Panc1 (cell line): Measurements from ENCODE around the gene LINC01488. TPM values are rescaled to one million over a fixed set of nuclear protein-coding genes. Genes with fewer than 3 reads are reported as not detected.

Experiments
- ATAC-seq: fragments of 200-7000 bp; cut with Tn5 transposase; 2 replicates; pipeline ENCODE4 v1.9.1; 2020; ENCODE audit warnings: mild to moderate bottlenecking, moderate library complexity
- BruUV-seq: library from RNA; stranded (reverse); fragments of 400-500 nt; replicated peaks from 2 replicates; lab custom pipeline; 2021; lab: Mats Ljungman, UMichigan
- CTCF ChIA-PET: fragments of 300-600 bp; sonication (Branson Sonifier 250); formaldehyde crosslinking; loops from one replicate; lab custom pipeline; 2022; ENCODE audit warnings: antibody characterized with exemption; lab: Charles Lee
- POLR2A ChIA-PET: fragments of 300-600 bp; sonication (Branson Sonifier 250); formaldehyde crosslinking; loops from one replicate; lab custom pipeline; 2022; ENCODE audit warnings: antibody characterized with exemption; lab: Charles Lee
- DNase-seq: peaks from one replicate; pipeline ENCODE4 v3.0.0-alpha.2; 2010; ENCODE audit warnings: low read depth, low spot score
- H3K27ac ChIP-seq: 2 replicates; pipeline ENCODE4 v1.5.1; 2011; ENCODE audit warnings: mild to moderate bottlenecking, low read length, inconsistent platforms
- H3K27me3 ChIP-seq: fragments of 200-500 bp; sonication (Bioruptor generic); 2 replicates; pipeline ENCODE4 v1.6.0; 2014; ENCODE audit warnings: low read length, inconsistent platforms; ENCODE audit not compliant: control insufficient read depth, insufficient read depth
- H3K36me3 ChIP-seq: fragments of 200-500 bp; sonication (Bioruptor generic); 2 replicates; pipeline ENCODE4 v1.5.1; 2014; ENCODE audit warnings: inconsistent platforms, mild to moderate bottlenecking, low read length, moderate library complexity; ENCODE audit not compliant: control insufficient read depth, insufficient read depth
- H3K4me1 ChIP-seq: 2 replicates; pipeline ENCODE4 v1.5.1; 2011; ENCODE audit warnings: inconsistent platforms, mild to moderate bottlenecking, low read length, moderate library complexity; ENCODE audit not compliant: control insufficient read depth, insufficient read depth
- H3K4me3 ChIP-seq, 2 experiments: 2 replicates each; pipeline ENCODE4 v1.5.1; 2011 to 2012; ENCODE audit warnings: low read depth in 2 of 2, low read length in 2 of 2, mild to moderate bottlenecking in 2 of 2, inconsistent platforms in 1 of 2, moderate library complexity in 1 of 2
- H3K9me3 ChIP-seq: fragments of 200-500 bp; sonication (Bioruptor generic); 2 replicates; pipeline ENCODE4 v1.5.1; 2014; ENCODE audit warnings: low read depth, mild to moderate bottlenecking, inconsistent platforms, low read length, moderate library complexity; ENCODE audit not compliant: control insufficient read depth, insufficient read depth
- CTCF ChIP-seq: fragments of 450-650 bp; IDR thresholded peaks from 2 replicates; pipeline ENCODE4 v1.5.1; 2017; ENCODE audit warnings: mild to moderate bottlenecking
- POLR2AphosphoS5 ChIP-seq: IDR thresholded peaks from 2 replicates; pipeline ENCODE4 v1.6.1; 2012; ENCODE audit warnings: mild to moderate bottlenecking, low read depth, low read length, moderate library complexity
- REST ChIP-seq, 2 experiments: IDR thresholded peaks; 2 replicates each; pipeline ENCODE4 v1.6.1; 2011 to 2012; ENCODE audit warnings: low read depth in 2 of 2, control low read depth in 1 of 2, low read length in 1 of 2, mild to moderate bottlenecking in 1 of 2, moderate library complexity in 1 of 2; ENCODE audit not compliant: insufficient read depth in 1 of 2
- SIN3A ChIP-seq: IDR thresholded peaks from 2 replicates; pipeline ENCODE4 v1.6.1; 2012; ENCODE audit warnings: low read depth, mild to moderate bottlenecking, low read length, moderate library complexity, borderline replicate concordance; ENCODE audit not compliant: insufficient read depth
- TCF7L2 ChIP-seq: IDR thresholded peaks from 2 replicates; pipeline ENCODE4 v1.6.1; 2011; ENCODE audit warnings: mild to moderate bottlenecking, low read depth, low read length, inconsistent platforms
- in situ Hi-C: cut with HindIII; loops from 2 replicates; pipeline ENCODE4 v1.10.0; 2016; ENCODE audit warnings: low sequenced_read_pairs, low pct_unique_long_range_greater_than_20kb
- intact Hi-C: fragments of 100-400 bp; cut with micrococcal nuclease; formaldehyde crosslinking; loops from one replicate; pipeline ENCODE4 v1.10.0; 2022; ENCODE audit not compliant: unreplicated experiment
- total RNA-seq: library from RNA; stranded (reverse); gene quantifications from one replicate; pipeline ENCODE4 v1.2.1, GENCODE V29; 2021; ENCODE audit not compliant: unreplicated experiment

The LINC01488 gene
- total RNA-seq, 1 experiment from 2014 or later, result not detected

GRCh38 chr11:69486056-69486772 is 4.8 kb downstream of the LINC01488 start:
- DNase-seq (no peak), ATAC-seq (no peak)
- H3K9me3 ChIP-seq, result no peaks in the 10 kb centered on the region
- intact Hi-C loops, result no loop called here
- H3K4me3 ChIP-seq, result no peak overlapping the region
- in situ Hi-C loops, result no loop called here
- no TSS peak for BruUV-seq
- H3K27ac ChIP-seq, result no peak overlapping the region
- H3K4me1 ChIP-seq, result peaks cover 9% of the 10 kb centered on the region; the same call in 1 of the 2 replicates
- CTCF ChIA-PET, result no interaction called here
- POLR2A ChIA-PET, result no interaction called here
- TF ChIP-seq TCF7L2 (no peak), POLR2AphosphoS5 (no peak), CTCF (no peak), REST (IDR thresholded peaks at IDR 0.05; ENCODE audit: insufficient read depth in 1 of 2, low read depth in 2 of 2, low read length in 1 of 2) (no peak), SIN3A (no peak)
- no peaks in the 10 kb centered on the region for H3K36me3 ChIP-seq
- H3K27me3 ChIP-seq, result no peaks in the 10 kb centered on the region

- POLR2A ChIA-PET, result no interaction called here
- no TSS peak for BruUV-seq
- CTCF ChIA-PET, result no interaction called here
- no peak overlapping the region for H3K4me3 ChIP-seq
- no peak for TF ChIP-seq TCF7L2
- TF ChIP-seq CTCF, result no peak
- TF ChIP-seq POLR2AphosphoS5, result no peak
- no peak for TF ChIP-seq SIN3A
- TF ChIP-seq REST (IDR thresholded peaks at IDR 0.05; ENCODE audit: insufficient read depth in 1 of 2, low read depth in 2 of 2, low read length in 1 of 2), result no peak
- H3K27me3 ChIP-seq, result no peaks in the 10 kb centered on the region
- no peaks in the 10 kb centered on the region for H3K9me3 ChIP-seq
- H3K27ac ChIP-seq, result no peak overlapping the region
- DNase-seq (no peak), ATAC-seq (no peak)
- H3K4me1 ChIP-seq, result peaks cover 9% of the 10 kb centered on the region; the same call in 1 of the 2 replicates
- intact Hi-C loops (no loop called here), in situ Hi-C loops (no loop called here)
- no peaks in the 10 kb centered on the region for H3K36me3 ChIP-seq
Observed at GRCh38 chr11:69486773-69487291, 5.4 kb downstream of the LINC01488 start.
